GM23338 (cell line): ENCODE measurements around the gene ARHGAP9. TPM values are rescaled to one million over a fixed set of nuclear protein-coding genes. Genes with fewer than 3 reads are reported as not detected.

ENCODE experiments used
- ATAC-seq: fragments of 200-7000 bp; cut with Tn5 transposase; 3 replicates; pipeline ENCODE4 v1.9.1; 2020
- DNase-seq: peaks from one replicate; pipeline ENCODE4 v3.0.0-alpha.2; 2015; ENCODE audit warnings: low spot score
- H2AFZ ChIP-seq: fragments of 200-600 bp; sonication (generic); 2 replicates; pipeline ENCODE4 v1.8.0; 2016; ENCODE audit warnings: antibody characterized with exemption, mild to moderate bottlenecking, moderate library complexity
- H3F3A ChIP-seq: fragments of 200-600 bp; sonication (generic); replicated peaks from 2 replicates; pipeline ENCODE4 v1.8.0; 2017; ENCODE audit warnings: antibody characterized with exemption, mixed run types, low read depth
- H3K27ac ChIP-seq: fragments of 200-600 bp; sonication (generic); 2 replicates; pipeline ENCODE4 v1.6.1; 2016; ENCODE audit warnings: low read depth
- H3K27me3 ChIP-seq: fragments of 200-600 bp; sonication (generic); 2 replicates; pipeline ENCODE4 v1.8.0; 2016; ENCODE audit warnings: mild to moderate bottlenecking, mixed run types, moderate library complexity; ENCODE audit not compliant: insufficient read depth
- H3K36me3 ChIP-seq: fragments of 200-600 bp; sonication (generic); 2 replicates; pipeline ENCODE4 v1.8.0; 2016; ENCODE audit warnings: mild to moderate bottlenecking; ENCODE audit not compliant: insufficient read depth
- H3K4me1 ChIP-seq: fragments of 200-600 bp; sonication (generic); 2 replicates; pipeline ENCODE4 v1.8.0; 2016; ENCODE audit warnings: mild to moderate bottlenecking, moderate library complexity; ENCODE audit not compliant: insufficient read depth
- H3K4me2 ChIP-seq: fragments of 200-600 bp; sonication (generic); 2 replicates; pipeline ENCODE4 v1.7.1; 2017; ENCODE audit warnings: mixed run types
- H3K4me3 ChIP-seq: fragments of 200-600 bp; sonication (generic); 2 replicates; pipeline ENCODE4 v1.6.1; 2016; ENCODE audit warnings: mixed run types
- H3K79me2 ChIP-seq: fragments of 200-600 bp; sonication (generic); replicated peaks from 2 replicates; pipeline ENCODE4 v1.8.0; 2017; ENCODE audit warnings: mild to moderate bottlenecking; ENCODE audit not compliant: insufficient read depth
- H3K9me2 ChIP-seq: fragments of 200-600 bp; sonication (generic); 2 replicates; pipeline ENCODE4 v1.8.0; 2017; ENCODE audit not compliant: insufficient read depth
- H4K20me1 ChIP-seq: fragments of 200-600 bp; sonication (generic); replicated peaks from 2 replicates; pipeline ENCODE4 v1.8.0; 2017; ENCODE audit warnings: mild to moderate bottlenecking; ENCODE audit not compliant: insufficient read depth
- H3K27ac Mint-ChIP-seq: 2 replicates; pipeline ENCODE4 v1.8.0; 2020; ENCODE audit warnings: inconsistent platforms, mild to moderate bottlenecking, moderate library complexity, mixed read lengths
- H3K27me3 Mint-ChIP-seq: 3 replicates; pipeline ENCODE4 v1.8.0; 2022; ENCODE audit warnings: low read depth, mild to moderate bottlenecking, moderate library complexity, mixed read lengths, inconsistent platforms; ENCODE audit not compliant: insufficient read depth, poor library complexity
- H3K36me3 Mint-ChIP-seq: 3 replicates; pipeline ENCODE4 v1.8.0; 2021; ENCODE audit warnings: low read depth, mild to moderate bottlenecking, inconsistent platforms, moderate library complexity, mixed read lengths
- H3K4me1 Mint-ChIP-seq: 3 replicates; pipeline ENCODE4 v1.8.0; 2020; ENCODE audit warnings: mild to moderate bottlenecking, inconsistent platforms, mixed read lengths
- H3K4me3 Mint-ChIP-seq: 3 replicates; pipeline ENCODE4 v1.8.0; 2021; ENCODE audit warnings: moderate library complexity, mild to moderate bottlenecking, inconsistent platforms, mixed read lengths
- H3K9me3 Mint-ChIP-seq: 3 replicates; pipeline ENCODE4 v1.8.0; 2020; ENCODE audit warnings: moderate library complexity, mild to moderate bottlenecking, inconsistent platforms, mixed read lengths
- EZH2 ChIP-seq: fragments of 200-600 bp; sonication (generic); IDR thresholded peaks from one replicate; pipeline ENCODE4 v1.8.0; 2017; ENCODE audit warnings: antibody characterized with exemption, mild to moderate bottlenecking, low read depth; ENCODE audit not compliant: unreplicated experiment
- EZH2phosphoT487 ChIP-seq: fragments of 200-600 bp; sonication (generic); IDR thresholded peaks from one replicate; pipeline ENCODE4 v1.8.1; 2018; ENCODE audit warnings: antibody characterized with exemption; ENCODE audit not compliant: unreplicated experiment
- JUNB ChIP-seq: IDR thresholded peaks from one replicate; pipeline ENCODE4 v1.6.1; 2016; ENCODE audit warnings: antibody characterized with exemption; ENCODE audit not compliant: unreplicated experiment
- NANOG ChIP-seq: IDR thresholded peaks from 2 replicates; pipeline ENCODE4 v1.6.1; 2016; ENCODE audit warnings: antibody characterized with exemption, borderline replicate concordance
- POLR2AphosphoS5 ChIP-seq: IDR thresholded peaks from 2 replicates; pipeline ENCODE4 v1.6.1; 2016; ENCODE audit warnings: antibody characterized with exemption, low read depth
- STAT1 ChIP-seq: IDR thresholded peaks from one replicate; pipeline ENCODE4 v1.6.1; 2016; ENCODE audit warnings: antibody characterized with exemption; ENCODE audit not compliant: unreplicated experiment
- ZNF114 ChIP-seq: fragments of 250-450 bp; sonication (Bioruptor Pico); IDR thresholded peaks from 2 replicates; pipeline ENCODE4 v1.5.0; 2020; ENCODE audit warnings: mild to moderate bottlenecking, moderate library complexity
- ZNF331 ChIP-seq: fragments of 250-450 bp; sonication (Bioruptor Pico); IDR thresholded peaks from 2 replicates; pipeline ENCODE4 v1.5.0; 2020; ENCODE audit warnings: low read depth, mild to moderate bottlenecking, moderate library complexity
- long read RNA-seq: library from polyadenylated mRNA; unstranded; transcript quantifications from one replicate; pipeline ENCODE4 v2.0.0, GENCODE V29; 2020; ENCODE audit not compliant: unreplicated experiment
- polyA plus RNA-seq: library from polyadenylated mRNA; unstranded; fragments of >200 nt; fragmentation: Nextera tagmentation; extraction: Ambion mirVana; gene quantifications from 2 replicates; pipeline ENCODE4 v1.2.1, GENCODE V29; 2016
- total RNA-seq: library from RNA; depleted of rRNA; stranded (reverse); fragments of >200 nt; shearing (Covaris generic); gene quantifications from 2 replicates; pipeline ENCODE4 v1.2.3, GENCODE V29; 2014; rRNA removed
- TF ChIP-seq, protein P1 (sequence below): fragments of 250-450 bp; sonication (Bioruptor Pico); IDR thresholded peaks from 2 replicates; pipeline ENCODE4 v1.5.0; 2020; ENCODE audit warnings: mild to moderate bottlenecking, moderate library complexity
- TF ChIP-seq, protein P2 (sequence below): IDR thresholded peaks from 2 replicates; pipeline ENCODE4 v1.6.1; 2016; ENCODE audit warnings: antibody characterized with exemption
- TF ChIP-seq, protein P3 (sequence below): IDR thresholded peaks from one replicate; pipeline ENCODE4 v1.6.1; 2018; ENCODE audit warnings: antibody characterized with exemption; ENCODE audit not compliant: unreplicated experiment
- TF ChIP-seq, protein P4 (sequence below), 2 experiments: fragments of 200-600 bp in 1 of 2; sonication (generic) in 1 of 2; conservative IDR thresholded peaks; 2 replicates each; pipeline versions ENCODE4 v1.5.1 to v1.6.1; 2016 to 2017; ENCODE audit warnings: antibody characterized with exemption in 2 of 2, low read depth in 2 of 2, mild to moderate bottlenecking in 2 of 2, moderate library complexity in 1 of 2

The ARHGAP9 gene
- total RNA-seq (4.6 and 7.1 TPM in 2 replicates), polyA plus RNA-seq (4.5 and 4.9 TPM in 2 replicates)
- long read RNA-seq, partial matches to known transcripts: 3 of 8 reads
- long read RNA-seq, other reads (novel, unspliced or antisense): 5 of 8 reads

DNA sequence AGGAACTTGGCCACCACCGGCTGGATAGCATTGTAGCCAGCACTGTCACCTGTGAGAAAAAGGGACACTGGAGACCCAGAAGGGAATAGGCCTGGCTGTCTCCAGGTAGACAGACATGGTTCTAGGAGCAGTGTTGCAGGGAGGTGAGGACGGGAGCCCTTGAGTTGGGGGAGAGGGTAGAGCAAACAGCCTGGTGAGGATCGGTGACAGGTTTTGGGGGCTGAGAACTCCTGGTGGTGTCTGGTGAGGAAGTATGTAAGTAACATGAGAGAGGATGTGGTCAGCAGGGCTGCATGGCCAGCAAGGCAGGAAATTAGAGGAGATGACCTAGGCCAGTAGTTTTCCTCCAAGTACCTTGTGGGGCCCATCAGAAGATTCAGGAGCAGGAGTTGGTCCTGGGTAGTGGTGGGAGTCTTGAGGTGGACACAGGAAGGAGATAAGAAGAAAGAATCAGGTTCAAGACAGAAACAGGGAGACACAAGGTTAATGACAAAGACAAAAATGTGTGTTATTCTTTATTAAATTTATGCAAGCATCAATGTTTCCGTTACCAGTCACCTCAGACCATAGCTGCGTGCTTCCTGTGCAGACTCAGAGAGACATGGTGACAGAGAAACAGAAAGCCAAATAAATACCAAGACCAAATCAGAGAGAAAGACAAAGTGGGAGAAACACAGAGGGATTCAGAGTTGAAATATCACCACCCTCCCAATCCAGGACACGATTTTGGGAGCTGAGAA lies at the start of gene ARHGAP9:
Gene ARHGAP9 (minus strand): TSS at position 491 of the 740 bp plus-strand sequence. CDS start 460 bp downstream, at position 31.
- Mint-ChIP-seq H3K36me3 (peaks cover 2% of the 10 kb centered on the region; the same call in 1 of the 3 replicates), H3K9me3 (no peaks in the 10 kb centered on the region; the same call in 2 of the 3 replicates), H3K4me1 (peaks cover 54% of the 10 kb centered on the region), H3K27me3 (peaks cover 41% of the 10 kb centered on the region), H3K27ac (no peak within 1 kb of the TSS), H3K4me3 (no peak within 1 kb of the TSS; the same call in 2 of the 3 replicates)
- Histone ChIP-seq H3K36me3 (no peaks in the 10 kb centered on the region), H3K9me2 (no peaks in the 10 kb centered on the region), H3K4me3 (no peak within 1 kb of the TSS), H3K27ac (no peak within 1 kb of the TSS), H4K20me1 (no peaks in the 10 kb centered on the region), H3K27me3 (peaks cover 29% of the 10 kb centered on the region), H3K4me1 (peaks cover 43% of the 10 kb centered on the region), H3K79me2 (no peaks in the 10 kb centered on the region), H2AFZ (no peak within 1 kb of the TSS), H3F3A (peaks cover 9% of the 10 kb centered on the region), H3K4me2 (no peak within 1 kb of the TSS)
- DNase-seq: no peak
- ATAC-seq: no peak
- TF ChIP-seq ZNF114 (CRISPR knock-in tag): no peak
- no peak for TF ChIP-seq ZNF331 (CRISPR knock-in tag)
- TF ChIP-seq, protein P1, sequence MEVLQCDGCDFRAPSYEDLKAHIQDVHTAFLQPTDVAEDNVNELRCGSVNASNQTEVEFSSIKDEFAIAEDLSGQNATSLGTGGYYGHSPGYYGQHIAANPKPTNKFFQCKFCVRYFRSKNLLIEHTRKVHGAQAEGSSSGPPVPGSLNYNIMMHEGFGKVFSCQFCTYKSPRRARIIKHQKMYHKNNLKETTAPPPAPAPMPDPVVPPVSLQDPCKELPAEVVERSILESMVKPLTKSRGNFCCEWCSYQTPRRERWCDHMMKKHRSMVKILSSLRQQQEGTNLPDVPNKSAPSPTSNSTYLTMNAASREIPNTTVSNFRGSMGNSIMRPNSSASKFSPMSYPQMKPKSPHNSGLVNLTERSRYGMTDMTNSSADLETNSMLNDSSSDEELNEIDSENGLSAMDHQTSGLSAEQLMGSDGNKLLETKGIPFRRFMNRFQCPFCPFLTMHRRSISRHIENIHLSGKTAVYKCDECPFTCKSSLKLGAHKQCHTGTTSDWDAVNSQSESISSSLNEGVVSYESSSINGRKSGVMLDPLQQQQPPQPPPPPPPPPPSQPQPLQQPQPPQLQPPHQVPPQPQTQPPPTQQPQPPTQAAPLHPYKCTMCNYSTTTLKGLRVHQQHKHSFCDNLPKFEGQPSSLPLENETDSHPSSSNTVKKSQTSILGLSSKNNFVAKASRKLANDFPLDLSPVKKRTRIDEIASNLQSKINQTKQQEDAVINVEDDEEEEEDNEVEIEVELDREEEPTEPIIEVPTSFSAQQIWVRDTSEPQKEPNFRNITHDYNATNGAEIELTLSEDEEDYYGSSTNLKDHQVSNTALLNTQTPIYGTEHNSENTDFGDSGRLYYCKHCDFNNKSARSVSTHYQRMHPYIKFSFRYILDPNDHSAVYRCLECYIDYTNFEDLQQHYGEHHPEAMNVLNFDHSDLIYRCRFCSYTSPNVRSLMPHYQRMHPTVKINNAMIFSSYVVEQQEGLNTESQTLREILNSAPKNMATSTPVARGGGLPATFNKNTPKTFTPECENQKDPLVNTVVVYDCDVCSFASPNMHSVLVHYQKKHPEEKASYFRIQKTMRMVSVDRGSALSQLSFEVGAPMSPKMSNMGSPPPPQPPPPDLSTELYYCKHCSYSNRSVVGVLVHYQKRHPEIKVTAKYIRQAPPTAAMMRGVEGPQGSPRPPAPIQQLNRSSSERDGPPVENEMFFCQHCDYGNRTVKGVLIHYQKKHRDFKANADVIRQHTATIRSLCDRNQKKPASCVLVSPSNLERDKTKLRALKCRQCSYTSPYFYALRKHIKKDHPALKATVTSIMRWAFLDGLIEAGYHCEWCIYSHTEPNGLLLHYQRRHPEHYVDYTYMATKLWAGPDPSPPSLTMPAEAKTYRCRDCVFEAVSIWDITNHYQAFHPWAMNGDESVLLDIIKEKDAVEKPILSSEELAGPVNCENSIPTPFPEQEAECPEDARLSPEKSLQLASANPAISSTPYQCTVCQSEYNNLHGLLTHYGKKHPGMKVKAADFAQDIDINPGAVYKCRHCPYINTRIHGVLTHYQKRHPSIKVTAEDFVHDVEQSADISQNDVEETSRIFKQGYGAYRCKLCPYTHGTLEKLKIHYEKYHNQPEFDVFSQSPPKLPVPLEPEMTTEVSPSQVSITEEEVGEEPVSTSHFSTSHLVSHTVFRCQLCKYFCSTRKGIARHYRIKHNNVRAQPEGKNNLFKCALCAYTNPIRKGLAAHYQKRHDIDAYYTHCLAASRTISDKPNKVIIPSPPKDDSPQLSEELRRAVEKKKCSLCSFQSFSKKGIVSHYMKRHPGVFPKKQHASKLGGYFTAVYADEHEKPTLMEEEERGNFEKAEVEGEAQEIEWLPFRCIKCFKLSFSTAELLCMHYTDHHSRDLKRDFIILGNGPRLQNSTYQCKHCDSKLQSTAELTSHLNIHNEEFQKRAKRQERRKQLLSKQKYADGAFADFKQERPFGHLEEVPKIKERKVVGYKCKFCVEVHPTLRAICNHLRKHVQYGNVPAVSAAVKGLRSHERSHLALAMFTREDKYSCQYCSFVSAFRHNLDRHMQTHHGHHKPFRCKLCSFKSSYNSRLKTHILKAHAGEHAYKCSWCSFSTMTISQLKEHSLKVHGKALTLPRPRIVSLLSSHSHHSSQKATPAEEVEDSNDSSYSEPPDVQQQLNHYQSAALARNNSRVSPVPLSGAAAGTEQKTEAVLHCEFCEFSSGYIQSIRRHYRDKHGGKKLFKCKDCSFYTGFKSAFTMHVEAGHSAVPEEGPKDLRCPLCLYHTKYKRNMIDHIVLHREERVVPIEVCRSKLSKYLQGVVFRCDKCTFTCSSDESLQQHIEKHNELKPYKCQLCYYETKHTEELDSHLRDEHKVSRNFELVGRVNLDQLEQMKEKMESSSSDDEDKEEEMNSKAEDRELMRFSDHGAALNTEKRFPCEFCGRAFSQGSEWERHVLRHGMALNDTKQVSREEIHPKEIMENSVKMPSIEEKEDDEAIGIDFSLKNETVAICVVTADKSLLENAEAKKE (CRISPR knock-in tag): no peak
- TF ChIP-seq, protein P2, sequence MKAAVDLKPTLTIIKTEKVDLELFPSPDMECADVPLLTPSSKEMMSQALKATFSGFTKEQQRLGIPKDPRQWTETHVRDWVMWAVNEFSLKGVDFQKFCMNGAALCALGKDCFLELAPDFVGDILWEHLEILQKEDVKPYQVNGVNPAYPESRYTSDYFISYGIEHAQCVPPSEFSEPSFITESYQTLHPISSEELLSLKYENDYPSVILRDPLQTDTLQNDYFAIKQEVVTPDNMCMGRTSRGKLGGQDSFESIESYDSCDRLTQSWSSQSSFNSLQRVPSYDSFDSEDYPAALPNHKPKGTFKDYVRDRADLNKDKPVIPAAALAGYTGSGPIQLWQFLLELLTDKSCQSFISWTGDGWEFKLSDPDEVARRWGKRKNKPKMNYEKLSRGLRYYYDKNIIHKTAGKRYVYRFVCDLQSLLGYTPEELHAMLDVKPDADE: no peak
- no peak for TF ChIP-seq NANOG
- no peak for TF ChIP-seq STAT1
- TF ChIP-seq, protein P3, sequence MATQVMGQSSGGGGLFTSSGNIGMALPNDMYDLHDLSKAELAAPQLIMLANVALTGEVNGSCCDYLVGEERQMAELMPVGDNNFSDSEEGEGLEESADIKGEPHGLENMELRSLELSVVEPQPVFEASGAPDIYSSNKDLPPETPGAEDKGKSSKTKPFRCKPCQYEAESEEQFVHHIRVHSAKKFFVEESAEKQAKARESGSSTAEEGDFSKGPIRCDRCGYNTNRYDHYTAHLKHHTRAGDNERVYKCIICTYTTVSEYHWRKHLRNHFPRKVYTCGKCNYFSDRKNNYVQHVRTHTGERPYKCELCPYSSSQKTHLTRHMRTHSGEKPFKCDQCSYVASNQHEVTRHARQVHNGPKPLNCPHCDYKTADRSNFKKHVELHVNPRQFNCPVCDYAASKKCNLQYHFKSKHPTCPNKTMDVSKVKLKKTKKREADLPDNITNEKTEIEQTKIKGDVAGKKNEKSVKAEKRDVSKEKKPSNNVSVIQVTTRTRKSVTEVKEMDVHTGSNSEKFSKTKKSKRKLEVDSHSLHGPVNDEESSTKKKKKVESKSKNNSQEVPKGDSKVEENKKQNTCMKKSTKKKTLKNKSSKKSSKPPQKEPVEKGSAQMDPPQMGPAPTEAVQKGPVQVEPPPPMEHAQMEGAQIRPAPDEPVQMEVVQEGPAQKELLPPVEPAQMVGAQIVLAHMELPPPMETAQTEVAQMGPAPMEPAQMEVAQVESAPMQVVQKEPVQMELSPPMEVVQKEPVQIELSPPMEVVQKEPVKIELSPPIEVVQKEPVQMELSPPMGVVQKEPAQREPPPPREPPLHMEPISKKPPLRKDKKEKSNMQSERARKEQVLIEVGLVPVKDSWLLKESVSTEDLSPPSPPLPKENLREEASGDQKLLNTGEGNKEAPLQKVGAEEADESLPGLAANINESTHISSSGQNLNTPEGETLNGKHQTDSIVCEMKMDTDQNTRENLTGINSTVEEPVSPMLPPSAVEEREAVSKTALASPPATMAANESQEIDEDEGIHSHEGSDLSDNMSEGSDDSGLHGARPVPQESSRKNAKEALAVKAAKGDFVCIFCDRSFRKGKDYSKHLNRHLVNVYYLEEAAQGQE: no peak
- TF ChIP-seq EZH2phosphoT487: no peak
- TF ChIP-seq, protein P4, sequence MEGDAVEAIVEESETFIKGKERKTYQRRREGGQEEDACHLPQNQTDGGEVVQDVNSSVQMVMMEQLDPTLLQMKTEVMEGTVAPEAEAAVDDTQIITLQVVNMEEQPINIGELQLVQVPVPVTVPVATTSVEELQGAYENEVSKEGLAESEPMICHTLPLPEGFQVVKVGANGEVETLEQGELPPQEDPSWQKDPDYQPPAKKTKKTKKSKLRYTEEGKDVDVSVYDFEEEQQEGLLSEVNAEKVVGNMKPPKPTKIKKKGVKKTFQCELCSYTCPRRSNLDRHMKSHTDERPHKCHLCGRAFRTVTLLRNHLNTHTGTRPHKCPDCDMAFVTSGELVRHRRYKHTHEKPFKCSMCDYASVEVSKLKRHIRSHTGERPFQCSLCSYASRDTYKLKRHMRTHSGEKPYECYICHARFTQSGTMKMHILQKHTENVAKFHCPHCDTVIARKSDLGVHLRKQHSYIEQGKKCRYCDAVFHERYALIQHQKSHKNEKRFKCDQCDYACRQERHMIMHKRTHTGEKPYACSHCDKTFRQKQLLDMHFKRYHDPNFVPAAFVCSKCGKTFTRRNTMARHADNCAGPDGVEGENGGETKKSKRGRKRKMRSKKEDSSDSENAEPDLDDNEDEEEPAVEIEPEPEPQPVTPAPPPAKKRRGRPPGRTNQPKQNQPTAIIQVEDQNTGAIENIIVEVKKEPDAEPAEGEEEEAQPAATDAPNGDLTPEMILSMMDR (conservative IDR thresholded peaks at IDR 0.05; ENCODE audit: low read depth in 2 of 2): no peak
- no peak for TF ChIP-seq POLR2AphosphoS5
- TF ChIP-seq JUNB: no peak
- no peak for TF ChIP-seq EZH2
